HepG2 (cell line): ENCODE measurements around the gene SLC24A4. TPM values are rescaled to one million over a fixed set of nuclear protein-coding genes. Genes with fewer than 3 reads are reported as not detected.

Experiments used
- AGO1 ChIP-seq: fragments of 200-400 bp; formaldehyde crosslinking; IDR thresholded peaks from 2 replicates; pipeline ENCODE4 v1.6.1; 2017; ENCODE audit warnings: mild to moderate bottlenecking, low read depth, low read length, moderate library complexity; ENCODE audit not compliant: poor library complexity, severe bottlenecking
- ELF1 ChIP-seq: sonication (generic); formaldehyde crosslinking; IDR thresholded peaks from 2 replicates; pipeline ENCODE4 v1.4.0; 2020; ENCODE audit warnings: missing genetic modification reagents
- FOXC1 ChIP-seq: sonication (generic); formaldehyde crosslinking; IDR thresholded peaks from 2 replicates; pipeline ENCODE4 v1.8.0; 2022; ENCODE audit warnings: mild to moderate bottlenecking, missing genetic modification reagents, borderline replicate concordance
- KLF6 ChIP-seq: IDR thresholded peaks from 2 replicates; pipeline ENCODE4 v1.8.0; 2016; ENCODE audit warnings: missing biosample characterization, missing genetic modification reagents
- MAF1 ChIP-seq: sonication (generic); formaldehyde crosslinking; IDR thresholded peaks from 2 replicates; pipeline ENCODE4 v1.5.0; 2020; ENCODE audit warnings: missing genetic modification reagents, borderline replicate concordance
- MTA1 ChIP-seq: sonication (generic); formaldehyde crosslinking; IDR thresholded peaks from 2 replicates; pipeline ENCODE4 v1.4.0; 2020; ENCODE audit warnings: missing genetic modification reagents, mild to moderate bottlenecking, borderline replicate concordance
- MYPOP ChIP-seq: sonication (generic); formaldehyde crosslinking; IDR thresholded peaks from 2 replicates; pipeline ENCODE4 v1.8.1; 2023; ENCODE audit warnings: mild to moderate bottlenecking, moderate library complexity, missing genetic modification reagents
- PITX1 ChIP-seq: sonication (generic); formaldehyde crosslinking; IDR thresholded peaks from 2 replicates; pipeline ENCODE4 v1.5.1; 2020; ENCODE audit warnings: mild to moderate bottlenecking, missing genetic modification reagents
- SMAD9 ChIP-seq: sonication (generic); formaldehyde crosslinking; IDR thresholded peaks from 2 replicates; pipeline ENCODE4 v1.5.1; 2020; ENCODE audit warnings: mild to moderate bottlenecking, missing genetic modification reagents
- TAF1 ChIP-seq: sonication (generic); formaldehyde crosslinking; IDR thresholded peaks from 2 replicates; pipeline ENCODE4 v1.4.0; 2020; ENCODE audit warnings: missing genetic modification reagents
- TMF1 ChIP-seq: sonication (generic); formaldehyde crosslinking; IDR thresholded peaks from 2 replicates; pipeline ENCODE4 v1.8.1; 2022; ENCODE audit warnings: low read depth, missing genetic modification reagents
- ZFP62 ChIP-seq: sonication (generic); formaldehyde crosslinking; IDR thresholded peaks from 2 replicates; pipeline ENCODE4 v1.4.0; 2020; ENCODE audit warnings: missing genetic modification reagents
- ZHX2 ChIP-seq, 2 experiments: sonication (generic) in 1 of 2; formaldehyde crosslinking in 1 of 2; IDR thresholded peaks; 2 replicates each; pipeline versions ENCODE4 v1.6.1 to v1.9.0; 2014 to 2022; ENCODE audit warnings: antibody characterized with exemption in 1 of 2, borderline replicate concordance in 1 of 2, inconsistent platforms in 1 of 2, low read depth in 1 of 2, missing genetic modification reagents in 1 of 2
- ZNF20 ChIP-seq: sonication (generic); formaldehyde crosslinking; IDR thresholded peaks from 2 replicates; pipeline ENCODE4 v1.4.0; 2020; ENCODE audit warnings: mild to moderate bottlenecking, moderate library complexity, missing genetic modification reagents
- ZNF276 ChIP-seq: sonication (generic); formaldehyde crosslinking; IDR thresholded peaks from 2 replicates; pipeline ENCODE4 v1.4.0; 2020; ENCODE audit warnings: mild to moderate bottlenecking, low read depth, missing genetic modification reagents
- ZNF775 ChIP-seq: sonication (generic); formaldehyde crosslinking; IDR thresholded peaks from 2 replicates; pipeline ENCODE4 v1.4.0; 2020; ENCODE audit warnings: missing genetic modification reagents, mild to moderate bottlenecking, moderate library complexity, borderline replicate concordance
- polyA plus RNA-seq, 8 experiments: library from polyadenylated mRNA; depleted of rRNA in 3 of 8; stranded (reverse) in 7 of 8; unstranded in 1 of 8; fragments of >200 nt; fragmentation: Illumina TruSeq in 4 of 8; extraction: Trizol in 4 of 8; gene quantifications; 2 replicates each; pipeline versions ENCODE4 v1.2.1 to v1.2.3, GENCODE V29; 2011 to 2016; ENCODE audit warnings: low read depth in 4 of 8, missing spikeins in 1 of 8, mixed read lengths in 1 of 8; ENCODE audit not compliant: insufficient read depth in 1 of 8
- total RNA-seq, 5 experiments: library from RNA; depleted of rRNA; stranded (reverse); fragments of >200 nt; fragmentation: Illumina TruSeq; extraction: Trizol; gene quantifications; 2 replicates each; pipeline ENCODE4 v1.2.3, GENCODE V29; 2016; ENCODE audit warnings: low read depth in 1 of 5
- TF ChIP-seq, protein P1 (sequence below): sonication (generic); formaldehyde crosslinking; IDR thresholded peaks from 2 replicates; pipeline ENCODE4 v1.4.0; 2020; ENCODE audit warnings: missing genetic modification reagents

The SLC24A4 gene
- total and polyA plus RNA-seq, 2 of the 13 experiments (the other 11 are each of a cell fraction or from before 2014, with no cell fraction given) = not detected

DNA sequence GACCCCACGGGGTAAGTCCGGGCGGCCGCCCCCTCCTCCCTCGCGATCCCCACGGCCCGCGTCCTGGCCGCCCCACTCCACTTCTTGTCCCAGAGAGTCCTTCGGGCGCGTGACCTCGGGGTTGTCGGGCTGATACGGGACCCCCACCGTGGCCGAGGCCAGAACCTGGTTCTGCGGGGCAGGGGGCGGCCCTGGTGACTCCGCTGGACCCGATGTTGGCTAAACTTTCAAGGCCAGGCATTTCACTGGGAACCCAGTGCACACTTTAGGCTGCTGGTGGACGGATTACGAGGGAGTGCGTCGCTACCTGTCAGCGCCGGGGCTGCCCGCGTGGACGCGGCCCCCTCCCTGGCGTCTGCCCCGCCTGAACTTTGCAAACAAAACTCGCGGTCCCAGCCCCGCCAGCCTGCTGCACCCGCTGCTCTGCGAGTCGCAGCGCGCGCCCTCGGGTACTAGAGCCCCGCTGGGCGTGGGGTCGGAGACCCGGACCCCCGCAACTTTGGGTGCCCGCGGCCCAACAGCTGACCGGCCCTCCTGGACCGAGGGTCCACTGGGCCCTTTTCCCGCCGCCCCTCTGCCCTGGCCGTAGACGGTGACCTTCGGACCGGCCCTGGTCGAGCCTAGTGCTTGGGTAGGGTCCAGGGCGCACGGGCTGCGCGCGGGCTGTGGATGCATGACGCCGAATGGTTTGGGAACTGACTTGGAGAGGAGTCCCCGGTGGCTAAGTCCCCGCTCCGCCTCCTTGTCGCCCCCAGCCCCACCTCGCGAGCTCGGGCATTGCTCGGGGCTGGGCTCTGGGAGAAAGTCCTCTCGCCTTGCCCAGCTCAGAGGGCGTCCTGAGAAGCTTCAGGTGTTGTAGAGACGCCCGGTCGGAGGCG, 191.2 kb downstream of the SLC24A4 start (continued):
- TF ChIP-seq MAF1 (CRISPR knock-in tag) (peak; percentile 74; the same call in 1 of the 2 replicates), ZHX2 (IDR thresholded peaks at IDR 0.05; ENCODE audit: low read depth) (no peak), ZHX2 (CRISPR knock-in tag; IDR thresholded peaks at IDR 0.05; ENCODE audit: borderline replicate concordance) (no peak), MTA1 (CRISPR knock-in tag) (peak; percentile 82; the same call in 1 of the 2 replicates), SMAD9 (CRISPR knock-in tag) (0 out of 2 replicates have a peak, but pooled peaks have one; percentile 29), KLF6 (CRISPR knock-in tag) (peak; percentile 70), ZNF20 (CRISPR knock-in tag) (0 out of 2 replicates have a peak, but pooled peaks have one; percentile 73), ZFP62 (CRISPR knock-in tag) (0 out of 2 replicates have a peak, but pooled peaks have one; percentile 22), FOXC1 (CRISPR knock-in tag) (peak; percentile 70; the same call in 1 of the 2 replicates), TMF1 (CRISPR knock-in tag) (peak; percentile 82), ZNF276 (CRISPR knock-in tag) (no peak), ELF1 (CRISPR knock-in tag) (peak; percentile 21; the same call in 1 of the 2 replicates), TAF1 (CRISPR knock-in tag) (peak; percentile 75), MYPOP (0 out of 2 replicates have a peak, but pooled peaks have one; percentile 53), AGO1 (peak; percentile 19), ZNF775 (CRISPR knock-in tag) (no peak), PITX1 (CRISPR knock-in tag) (peak; percentile 63; the same call in 1 of the 2 replicates)
- TF ChIP-seq, protein P1, sequence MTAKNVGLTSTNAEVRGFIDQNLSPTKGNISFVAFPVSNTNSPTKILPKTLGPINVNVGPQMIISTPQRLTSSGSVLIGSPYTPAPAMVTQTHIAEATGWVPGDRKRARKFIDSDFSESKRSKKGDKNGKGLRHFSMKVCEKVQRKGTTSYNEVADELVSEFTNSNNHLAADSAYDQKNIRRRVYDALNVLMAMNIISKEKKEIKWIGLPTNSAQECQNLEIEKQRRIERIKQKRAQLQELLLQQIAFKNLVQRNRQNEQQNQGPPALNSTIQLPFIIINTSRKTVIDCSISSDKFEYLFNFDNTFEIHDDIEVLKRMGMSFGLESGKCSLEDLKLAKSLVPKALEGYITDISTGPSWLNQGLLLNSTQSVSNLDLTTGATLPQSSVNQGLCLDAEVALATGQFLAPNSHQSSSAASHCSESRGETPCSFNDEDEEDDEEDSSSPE = peak; percentile 78
